ENCODE results near the gene ATP6AP1. TPM values are rescaled to one million over a fixed set of nuclear protein-coding genes. Genes with fewer than 3 reads are reported as not detected.

ATP6AP1 gene
- total and polyA plus RNA-seq, 9 of the 15 experiments (the other 6 are each of a cell fraction or from before 2014, with no cell fraction given) = 8.3 to 90.5 (median 52.9) TPM

DNA sequence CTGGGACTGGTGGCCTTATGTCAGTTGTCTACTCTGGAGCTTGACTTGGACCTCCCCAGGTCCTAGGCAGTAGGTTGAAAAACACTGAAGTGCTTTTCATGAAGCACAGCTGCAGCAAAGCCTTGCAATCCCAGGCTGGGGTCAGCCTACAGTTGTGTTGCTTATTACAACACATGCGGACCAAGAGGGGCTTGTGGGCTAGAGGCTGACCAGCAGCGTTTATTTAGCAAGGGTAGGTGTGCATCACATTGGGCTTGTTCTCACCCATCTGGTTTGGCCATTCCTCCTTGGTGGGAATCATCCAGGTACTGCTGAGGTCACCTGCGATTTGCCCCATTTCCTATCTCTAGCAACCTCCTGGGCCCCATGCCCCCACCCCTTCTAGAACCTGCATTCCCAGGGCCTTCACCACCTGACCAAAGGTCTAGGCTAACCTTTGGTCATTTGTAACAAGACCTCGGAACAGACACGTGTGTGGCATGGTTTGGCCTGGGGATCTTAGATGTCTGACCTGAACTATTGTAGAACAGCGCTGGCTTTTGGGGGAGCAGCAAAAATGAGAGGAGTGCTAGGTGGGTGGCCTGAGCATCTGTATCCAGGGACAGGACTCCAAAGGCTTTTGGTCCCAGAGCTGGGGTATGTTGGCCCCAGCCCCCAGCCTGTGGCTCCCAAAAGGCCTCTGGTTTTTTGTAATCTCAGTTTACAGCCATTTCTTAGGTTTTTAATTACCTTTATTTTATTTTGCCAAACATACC is 27.3 kb upstream of the ATP6AP1 start (continued):
- no peak for TF ChIP-seq ZNF436 (CRISPR knock-in tag; IDR thresholded peaks at IDR 0.05)
- peak; percentile 96 for TF ChIP-seq POLR2A (conservative IDR thresholded peaks at IDR 0.05)
- no peak for TF ChIP-seq ZNF644 (tag; IDR thresholded peaks at IDR 0.05; ENCODE audit: low read depth)
- peak; percentile 74 for TF ChIP-seq HNRNPUL1 (IDR thresholded peaks at IDR 0.05; ENCODE audit: low read length)
- no peak for TF ChIP-seq HMG20B (CRISPR knock-in tag; IDR thresholded peaks at IDR 0.05)
- peak; percentile 57; the same call in 1 of the 2 replicates for TF ChIP-seq ZBTB7A (IDR thresholded peaks at IDR 0.05; ENCODE audit: borderline replicate concordance, control insufficient read depth, low read depth, low read length)
- no peak for TF ChIP-seq ZNF764 (CRISPR knock-in tag; IDR thresholded peaks at IDR 0.05; ENCODE audit: low read depth)
- no peak for TF ChIP-seq PCBP2 (IDR thresholded peaks at IDR 0.05; ENCODE audit: low read depth, low read length, poor library complexity, severe bottlenecking)
- peak; percentile 93 for TF ChIP-seq AFF4 (CRISPR knock-in tag; IDR thresholded peaks at IDR 0.05)
- TF ChIP-seq TARDBP (IDR thresholded peaks at IDR 0.05) = no peak
- TF ChIP-seq ZNF354B (CRISPR knock-in tag; IDR thresholded peaks at IDR 0.05) = no peak
- peak; percentile 12; the same call in 1 of the 2 replicates for TF ChIP-seq ZNF551 (CRISPR knock-in tag; IDR thresholded peaks at IDR 0.05)
- TF ChIP-seq JUND (IDR thresholded peaks at IDR 0.05; ENCODE audit: borderline replicate concordance, low read depth, low read length) = no peak
- no peak for TF ChIP-seq JUND (tag; IDR thresholded peaks at IDR 0.05; ENCODE audit: borderline replicate concordance, low read depth, low read length)
- TF ChIP-seq CBFA2T2 (conservative IDR thresholded peaks at IDR 0.05) = no peak
- TF ChIP-seq POLR2AphosphoS5 (IDR thresholded peaks at IDR 0.05; ENCODE audit: control insufficient read depth, insufficient read depth, low read depth, low read length) = peak; percentile 93
- TF ChIP-seq EZH2 (IDR thresholded peaks at IDR 0.05; ENCODE audit: borderline replicate concordance, low read depth, low read length) = no peak
- TF ChIP-seq SMC3 (conservative IDR thresholded peaks at IDR 0.05; ENCODE audit: insufficient read depth, low read depth, low read length) = no peak

Data from K562 (cell line).